HG03439 (cell line): ENCODE data around the gene MCAM.
A peak's percentile ranks its signal among the peaks of the same experiment; 100 is the strongest.

ENCODE experiments used
- ATAC-seq: cut with Tn5 transposase; IDR thresholded peaks from one replicate; pipeline ENCODE4 v1.9.1; 2021; ENCODE audit warnings: mild to moderate bottlenecking, moderate library complexity; ENCODE audit not compliant: unreplicated experiment

MCAM gene, protein sequence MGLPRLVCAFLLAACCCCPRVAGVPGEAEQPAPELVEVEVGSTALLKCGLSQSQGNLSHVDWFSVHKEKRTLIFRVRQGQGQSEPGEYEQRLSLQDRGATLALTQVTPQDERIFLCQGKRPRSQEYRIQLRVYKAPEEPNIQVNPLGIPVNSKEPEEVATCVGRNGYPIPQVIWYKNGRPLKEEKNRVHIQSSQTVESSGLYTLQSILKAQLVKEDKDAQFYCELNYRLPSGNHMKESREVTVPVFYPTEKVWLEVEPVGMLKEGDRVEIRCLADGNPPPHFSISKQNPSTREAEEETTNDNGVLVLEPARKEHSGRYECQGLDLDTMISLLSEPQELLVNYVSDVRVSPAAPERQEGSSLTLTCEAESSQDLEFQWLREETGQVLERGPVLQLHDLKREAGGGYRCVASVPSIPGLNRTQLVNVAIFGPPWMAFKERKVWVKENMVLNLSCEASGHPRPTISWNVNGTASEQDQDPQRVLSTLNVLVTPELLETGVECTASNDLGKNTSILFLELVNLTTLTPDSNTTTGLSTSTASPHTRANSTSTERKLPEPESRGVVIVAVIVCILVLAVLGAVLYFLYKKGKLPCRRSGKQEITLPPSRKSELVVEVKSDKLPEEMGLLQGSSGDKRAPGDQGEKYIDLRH

DNA sequence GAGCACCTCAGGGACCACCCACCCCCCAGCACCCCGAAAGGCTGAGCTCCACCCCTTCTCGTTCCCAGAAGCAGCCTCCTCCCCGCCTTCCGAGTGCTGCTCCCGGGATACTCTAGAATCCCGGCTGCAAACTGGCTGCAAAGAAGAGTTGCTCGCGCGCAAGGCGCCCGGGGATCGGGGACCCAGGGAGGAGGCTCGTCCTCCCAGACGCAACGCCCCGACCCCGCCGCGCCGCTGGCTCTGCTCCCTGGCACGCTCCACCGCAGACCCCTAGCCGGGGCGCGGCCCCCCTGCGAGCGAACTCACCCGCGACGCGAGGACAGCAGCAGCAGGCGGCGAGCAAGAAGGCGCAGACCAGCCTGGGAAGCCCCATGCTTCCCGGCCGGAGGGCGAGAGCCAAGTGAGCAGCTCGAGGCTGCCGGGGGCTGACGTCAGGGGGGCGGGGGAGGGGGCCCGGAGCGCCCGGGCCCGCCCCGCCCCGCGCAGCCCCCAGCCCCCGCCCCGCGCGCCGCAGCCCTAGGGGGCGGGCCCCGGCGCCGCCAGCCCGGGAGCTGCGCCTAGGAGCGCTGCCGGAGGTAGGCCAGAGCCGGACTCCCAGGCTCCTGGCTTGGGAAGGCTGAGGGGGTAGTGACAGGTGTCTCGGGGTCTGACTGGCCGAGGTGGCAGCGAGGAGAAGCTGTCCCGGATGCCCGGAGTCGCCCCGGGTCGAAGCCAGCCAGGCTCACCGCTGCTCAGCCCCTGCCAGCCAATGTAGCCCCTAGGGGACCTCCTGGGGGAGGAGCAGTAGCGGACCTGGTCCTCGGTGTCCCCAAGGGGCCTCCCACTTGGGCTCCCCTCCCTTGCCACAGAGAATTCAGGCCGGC lies at the start of gene MCAM:
Gene MCAM (minus strand): TSS at position 402 of the 863 bp plus-strand sequence. CDS start 29 bp downstream, at position 373.
- ATAC-seq = no peak

- no peak for ATAC-seq
Observed at GRCh38 chr11:119365071-119365591, 48.2 kb upstream of the MCAM start.

DNA sequence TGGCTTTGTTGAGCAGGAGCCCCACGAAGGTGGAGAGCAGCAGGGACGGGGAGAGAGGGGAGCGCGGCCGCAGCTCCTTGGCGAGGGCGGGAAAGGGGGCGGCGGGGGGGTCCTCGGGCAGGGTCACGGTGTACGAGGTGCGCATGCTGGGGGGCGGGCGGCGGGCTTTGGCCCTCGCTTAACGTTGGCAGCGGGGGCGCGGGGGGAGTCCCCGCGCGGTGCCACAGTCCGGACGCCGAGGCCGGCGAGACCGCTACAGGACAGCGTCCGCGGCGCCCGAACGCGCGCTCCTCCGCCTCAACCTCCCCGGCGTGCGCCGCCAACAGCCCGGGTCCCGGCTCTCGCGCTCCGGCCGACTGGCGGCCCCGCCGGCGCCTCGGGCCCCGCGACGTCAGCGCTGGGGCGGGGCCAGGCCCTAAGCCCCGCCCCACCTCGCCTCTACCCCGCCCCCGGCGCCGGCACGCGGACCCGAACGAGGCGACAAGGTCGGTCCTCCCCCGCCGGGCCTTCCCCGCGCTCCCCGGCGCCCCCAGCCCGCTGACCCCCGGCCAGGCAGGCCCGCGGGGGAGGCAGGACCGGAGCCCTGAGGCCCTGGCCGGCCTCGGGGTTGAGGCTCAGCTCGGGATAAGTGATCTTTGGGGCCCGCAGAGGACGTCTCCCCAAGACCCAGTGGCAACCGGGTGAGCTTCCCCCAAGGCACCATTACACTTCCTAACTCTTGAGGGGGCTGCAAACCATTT lies 47.1 kb upstream of the MCAM start:
- ATAC-seq = no peak

DNA sequence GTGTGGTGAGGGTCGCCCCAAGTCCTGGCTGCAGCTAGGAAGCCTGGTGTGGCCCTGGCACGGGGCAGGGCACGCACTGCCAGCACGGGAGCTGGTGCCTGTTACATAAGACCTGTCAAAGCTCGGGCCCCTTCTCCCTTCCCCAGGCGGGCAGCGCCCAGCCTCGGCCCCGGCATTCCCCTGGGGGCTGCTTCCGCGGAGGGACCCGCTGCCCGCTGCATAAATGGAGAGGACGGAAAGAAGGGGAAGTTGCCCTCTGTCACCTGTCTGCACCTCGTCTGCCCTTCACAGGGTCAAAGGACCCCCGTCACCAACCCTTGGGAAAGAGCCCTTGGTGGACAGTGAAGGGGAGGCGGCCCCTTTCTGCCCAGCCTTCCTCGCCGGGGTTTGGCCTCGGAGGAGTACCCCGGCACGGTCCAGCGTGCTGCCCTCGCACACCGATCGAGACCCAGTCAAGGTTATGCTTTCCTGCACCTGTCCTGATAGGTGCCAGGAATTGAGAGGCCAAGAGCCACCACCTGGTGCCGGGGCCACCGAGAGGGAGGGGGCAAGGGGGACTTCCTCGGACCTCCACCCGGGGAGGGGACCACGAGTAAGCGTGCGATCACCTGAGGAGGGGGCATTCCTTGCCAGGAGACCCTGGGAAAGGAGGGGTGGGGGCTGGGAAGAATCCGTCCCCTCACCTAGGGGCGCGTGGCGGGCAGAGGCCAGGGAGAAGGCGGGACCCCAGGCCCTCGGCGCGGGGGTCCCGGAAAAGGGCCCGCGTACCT lies 46.3 kb upstream of the MCAM start:
- no peak for ATAC-seq

GRCh38 chr11:119362741-119363080 lies 45.8 kb upstream of the MCAM start:
- no peak for ATAC-seq

GRCh38 chr11:119361941-119362725 lies 45.2 kb upstream of the MCAM start:
- no peak for ATAC-seq

- no peak for ATAC-seq
Observed at GRCh38 chr11:119361056-119361787, 44.3 kb upstream of the MCAM start.

GRCh38 chr11:119359365-119360214 lies 42.7 kb upstream of the MCAM start:
- ATAC-seq = no peak

DNA sequence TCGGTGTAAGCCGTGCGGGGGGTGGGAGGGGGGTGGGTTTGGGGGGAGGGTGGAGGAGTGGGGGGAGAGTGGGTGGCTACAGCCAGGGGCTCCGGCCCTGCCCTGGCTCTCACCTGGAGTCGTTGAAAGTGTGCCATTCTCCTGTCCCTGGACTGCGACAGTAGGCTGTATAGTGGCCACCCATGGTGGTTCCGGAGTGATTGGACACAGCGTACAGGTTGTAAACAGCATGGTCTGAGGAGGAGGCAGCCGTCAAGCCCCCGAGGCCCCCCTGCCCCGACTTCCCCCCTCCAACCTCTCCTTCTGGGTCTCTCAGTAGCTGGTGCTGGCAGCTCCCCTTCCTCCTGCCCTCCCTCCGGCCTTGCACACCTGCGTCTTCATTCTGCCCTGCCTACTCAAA lies 40.1 kb upstream of the MCAM start:
- ATAC-seq = no peak

DNA sequence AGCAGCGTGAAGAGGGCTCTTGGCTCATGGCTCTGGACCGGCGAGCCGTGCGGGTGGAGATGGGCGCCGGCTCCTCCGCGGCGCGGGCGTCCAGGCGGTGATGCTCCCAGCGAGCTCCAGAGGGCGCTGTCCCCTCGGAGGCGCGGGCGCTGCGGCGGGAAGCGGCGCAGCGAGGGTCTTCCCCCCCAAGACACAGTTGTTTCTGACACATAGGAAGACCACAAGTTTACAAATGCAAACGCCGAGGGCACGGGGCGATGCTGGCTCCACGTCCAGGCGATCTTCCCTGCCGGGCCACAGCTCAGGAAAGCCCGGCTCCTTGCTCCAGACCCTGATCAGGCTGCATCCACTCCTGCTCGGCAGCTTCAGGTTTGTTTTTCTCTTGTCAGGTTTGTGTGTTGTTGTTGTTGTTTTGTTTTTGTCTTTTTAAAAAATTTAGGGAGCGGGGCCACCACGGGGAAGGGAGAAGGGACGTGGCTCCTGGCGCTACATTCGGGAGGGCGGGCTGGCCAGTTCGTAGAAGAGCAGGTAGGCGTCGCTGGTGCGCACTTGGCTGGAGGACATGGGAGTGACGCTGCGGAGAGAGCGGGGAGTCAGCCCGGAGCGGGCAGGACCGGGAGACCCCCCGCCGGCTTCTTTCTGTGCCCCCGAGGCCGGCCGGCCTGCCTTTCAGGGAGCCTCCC lies 39.6 kb upstream of the MCAM start:
- peak; percentile 66 for ATAC-seq

DNA sequence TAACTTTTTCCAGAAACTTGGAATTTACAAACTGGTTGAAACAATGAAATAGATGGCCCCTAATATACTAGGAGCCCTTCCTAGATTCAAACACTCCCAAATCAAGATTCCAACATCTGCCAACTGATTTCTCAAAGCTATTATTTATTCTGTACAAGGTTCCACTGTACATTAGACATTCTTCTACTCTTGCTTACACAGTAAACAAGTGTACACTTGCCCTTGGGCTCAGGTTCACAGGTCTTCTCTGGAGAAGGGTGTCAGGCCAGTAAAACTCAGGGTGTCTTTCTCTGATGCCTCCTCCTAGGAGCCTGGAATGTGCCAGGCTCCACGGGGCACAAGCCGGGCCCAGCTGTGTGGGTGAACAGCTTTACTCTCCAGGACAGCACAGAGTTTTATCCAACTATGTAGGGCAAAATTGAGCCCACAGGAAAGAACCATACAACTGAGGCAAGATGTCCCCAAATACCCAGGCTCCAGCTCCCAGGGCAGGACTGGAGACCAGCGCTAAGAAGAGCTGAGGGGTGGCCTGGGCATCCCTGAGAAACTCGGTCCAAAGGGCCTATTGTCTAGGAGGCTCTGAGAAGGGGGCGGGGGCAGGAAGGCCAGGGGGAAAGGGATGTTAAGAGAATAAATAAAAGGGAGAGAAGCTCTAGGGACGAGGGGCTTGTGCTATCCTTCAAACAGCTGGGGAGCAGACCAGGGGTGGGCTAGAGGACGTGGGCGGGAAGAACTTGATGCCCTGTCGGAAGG lies 38.3 kb upstream of the MCAM start:
- ATAC-seq = no peak

DNA sequence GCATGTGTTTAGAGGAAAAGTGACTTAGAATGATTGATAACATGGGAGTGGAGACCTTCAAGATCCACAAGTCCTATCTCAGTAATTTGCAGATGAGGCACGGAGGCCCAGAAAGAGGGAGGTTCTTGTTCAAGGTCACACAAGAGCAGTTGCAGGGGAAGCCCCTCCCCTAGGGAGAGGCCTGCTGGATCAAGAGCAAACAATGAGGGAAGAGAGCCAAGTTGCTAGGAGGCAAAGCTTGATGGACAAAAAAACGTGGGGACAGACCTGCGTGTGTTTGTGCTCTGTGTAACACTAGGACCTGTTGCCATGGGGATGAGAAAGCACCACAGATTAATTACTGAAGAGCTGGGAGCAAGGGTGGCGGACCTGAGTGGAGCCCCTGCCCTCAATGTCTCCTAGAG lies 35.9 kb upstream of the MCAM start:
- ATAC-seq = no peak

DNA sequence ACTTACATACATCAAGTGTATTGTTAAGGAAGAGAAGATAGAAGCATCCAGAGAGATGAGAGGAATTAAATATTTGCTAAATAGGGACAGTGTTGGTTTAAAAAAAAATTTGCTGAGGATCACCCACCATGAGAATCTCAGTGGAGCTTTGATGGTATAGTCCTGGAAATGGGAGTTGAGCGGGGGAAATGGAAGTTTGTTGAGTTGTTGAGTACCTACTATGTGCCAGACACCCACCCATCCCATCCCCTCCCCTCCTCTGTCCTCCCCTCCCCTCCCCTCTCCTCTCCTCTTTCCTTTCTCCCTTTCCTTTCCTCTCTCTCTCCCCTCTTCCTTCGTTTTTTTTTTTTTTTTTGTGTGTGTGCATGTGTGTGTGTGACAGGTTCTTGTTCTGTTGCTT lies 34.3 kb upstream of the MCAM start:
- no peak for ATAC-seq

DNA sequence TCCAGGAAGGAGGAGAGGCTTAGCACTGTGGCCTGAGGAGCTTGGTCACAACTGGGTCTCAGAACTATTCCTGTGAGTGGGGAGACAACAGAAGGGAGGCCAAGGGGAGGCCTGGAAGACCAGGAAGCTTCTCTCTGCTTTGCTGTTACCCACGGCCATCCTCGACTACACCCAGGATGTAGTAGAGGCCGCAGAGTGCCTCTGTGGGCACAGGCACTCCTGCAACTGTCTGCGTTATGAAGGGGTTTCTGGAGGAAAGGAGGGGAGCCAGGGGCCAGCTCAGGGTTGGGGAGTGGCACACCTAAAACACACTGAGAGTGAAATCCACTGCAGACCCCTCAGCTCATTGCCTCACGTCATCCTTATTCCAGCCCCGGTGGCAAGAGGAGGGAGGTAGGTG lies 33.4 kb upstream of the MCAM start:
- ATAC-seq = no peak

DNA sequence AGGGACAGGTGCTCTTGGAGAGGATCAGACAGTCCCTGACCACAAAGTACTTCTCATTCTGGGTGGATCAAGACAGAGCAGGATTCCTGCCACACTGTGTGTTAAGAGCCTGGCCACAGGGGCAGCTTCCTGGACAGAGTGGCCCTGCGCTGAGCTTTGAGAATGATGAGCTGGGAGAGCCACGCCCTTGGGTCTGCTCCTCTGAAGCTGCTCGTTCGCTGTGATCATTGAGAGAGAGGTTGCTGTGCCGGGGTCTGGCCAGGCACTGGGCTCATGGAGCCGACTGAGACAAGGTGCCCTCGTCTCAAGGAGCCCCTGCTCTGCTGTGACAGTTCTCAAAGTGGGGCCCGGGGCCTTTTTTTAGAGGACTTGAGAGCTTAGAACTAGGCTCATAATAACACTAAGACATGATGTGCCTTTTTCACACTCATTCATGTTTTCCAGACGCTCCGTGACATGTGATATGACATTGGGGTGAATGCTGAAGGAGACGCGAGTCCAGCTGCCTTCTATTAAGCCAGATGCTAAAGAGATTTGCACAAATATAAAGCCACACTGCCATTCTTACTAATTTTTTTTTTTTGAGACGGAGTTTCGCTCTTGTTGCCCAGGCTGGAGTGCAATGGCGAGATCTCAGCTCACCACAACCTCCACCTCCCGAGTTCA lies 31.1 kb upstream of the MCAM start:
- no peak for ATAC-seq

DNA sequence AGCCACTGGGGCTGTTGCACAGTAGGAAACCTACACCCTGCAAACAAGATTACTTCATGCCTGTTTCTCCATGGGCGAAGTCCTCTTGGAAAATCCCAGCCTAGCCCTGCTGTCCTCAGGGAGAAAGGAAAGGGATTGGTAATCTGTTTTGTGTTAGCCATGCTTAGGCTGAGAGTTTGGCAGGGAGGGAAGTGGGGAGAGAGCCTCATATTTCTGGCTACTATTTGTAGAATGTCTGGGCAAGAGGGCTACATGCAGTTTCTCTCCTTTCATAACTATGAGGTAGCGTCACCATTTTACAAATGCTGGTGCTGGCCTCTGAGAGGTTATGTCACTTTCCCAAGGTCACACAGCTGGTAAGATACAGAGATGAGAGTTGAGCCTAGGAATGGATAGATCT lies 30.3 kb upstream of the MCAM start:
- ATAC-seq = no peak
